ENCODE results near the gene TMEM258. TPM values are rescaled to one million over a fixed set of nuclear protein-coding genes. Genes with fewer than 3 reads are reported as not detected.
A peak's percentile ranks its signal among the peaks of the same experiment; 100 is the strongest.

TMEM258 gene
- total and polyA plus RNA-seq, 9 of the 15 experiments (the other 6 are each of a cell fraction or from before 2014, with no cell fraction given), result 97.2 to 856 (median 231) TPM

DNA sequence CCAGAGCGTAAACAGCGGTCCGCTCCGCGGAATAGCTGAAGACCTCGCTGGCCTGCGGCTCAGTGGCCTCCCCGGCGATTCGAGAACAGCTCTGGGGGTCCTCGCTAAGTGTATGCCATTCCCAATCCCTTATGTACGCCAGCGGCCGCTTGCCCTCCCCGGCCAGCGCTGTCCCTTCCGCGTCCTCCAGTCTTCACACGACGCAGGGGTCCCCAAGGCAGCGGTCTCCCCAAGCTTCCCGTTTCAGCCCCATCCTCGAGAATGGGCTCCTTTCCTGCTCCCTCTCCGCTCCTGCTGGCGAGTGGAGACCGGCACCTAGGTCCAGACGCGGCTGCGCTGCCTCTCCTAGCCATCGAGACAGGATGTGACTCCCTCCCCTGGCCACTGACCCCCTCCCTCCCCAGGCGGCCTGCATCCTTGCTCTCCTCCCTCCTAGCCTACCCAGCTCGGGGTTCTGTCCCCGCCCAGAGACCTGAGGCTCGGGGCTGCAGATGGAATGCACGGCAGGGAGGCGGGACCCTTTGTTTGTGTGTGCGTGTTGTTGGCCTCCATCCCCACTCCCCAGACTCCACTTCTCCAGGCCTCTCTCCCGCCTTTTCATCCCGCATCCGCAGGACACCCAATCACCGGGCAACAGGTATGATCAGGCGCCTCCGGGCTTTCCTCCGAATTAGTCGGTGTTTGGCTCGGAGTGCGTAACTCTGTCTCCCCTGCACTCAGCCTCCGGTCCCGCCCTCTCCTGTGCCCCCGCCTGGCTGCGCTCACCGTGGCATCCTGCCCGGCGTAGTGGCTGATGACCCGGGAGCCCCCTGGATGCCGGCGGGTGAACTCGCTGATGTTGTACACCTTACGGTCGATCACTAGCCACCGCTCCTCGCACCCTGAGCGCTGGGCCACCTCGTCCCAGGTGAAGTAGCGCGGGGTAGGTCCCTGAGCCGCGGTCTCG is 23.7 kb upstream of the TMEM258 start (continued):
- TF ChIP-seq, protein P1, sequence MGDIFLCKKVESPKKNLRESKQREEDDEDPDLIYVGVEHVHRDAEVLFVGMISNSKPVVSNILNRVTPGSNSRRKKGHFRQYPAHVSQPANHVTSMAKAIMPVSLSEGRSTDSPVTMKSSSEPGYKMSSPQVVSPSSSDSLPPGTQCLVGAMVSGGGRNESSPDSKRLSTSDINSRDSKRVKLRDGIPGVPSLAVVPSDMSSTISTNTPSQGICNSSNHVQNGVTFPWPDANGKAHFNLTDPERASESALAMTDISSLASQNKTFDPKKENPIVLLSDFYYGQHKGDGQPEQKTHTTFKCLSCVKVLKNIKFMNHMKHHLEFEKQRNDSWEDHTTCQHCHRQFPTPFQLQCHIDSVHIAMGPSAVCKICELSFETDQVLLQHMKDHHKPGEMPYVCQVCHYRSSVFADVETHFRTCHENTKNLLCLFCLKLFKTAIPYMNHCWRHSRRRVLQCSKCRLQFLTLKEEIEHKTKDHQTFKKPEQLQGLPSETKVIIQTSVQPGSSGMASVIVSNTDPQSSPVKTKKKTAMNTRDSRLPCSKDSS (IDR thresholded peaks at IDR 0.05; ENCODE audit: low read depth, partially characterized antibody), result no peak
- TF ChIP-seq ZSCAN29 (IDR thresholded peaks at IDR 0.05), result no peak
- TF ChIP-seq, protein P2, sequence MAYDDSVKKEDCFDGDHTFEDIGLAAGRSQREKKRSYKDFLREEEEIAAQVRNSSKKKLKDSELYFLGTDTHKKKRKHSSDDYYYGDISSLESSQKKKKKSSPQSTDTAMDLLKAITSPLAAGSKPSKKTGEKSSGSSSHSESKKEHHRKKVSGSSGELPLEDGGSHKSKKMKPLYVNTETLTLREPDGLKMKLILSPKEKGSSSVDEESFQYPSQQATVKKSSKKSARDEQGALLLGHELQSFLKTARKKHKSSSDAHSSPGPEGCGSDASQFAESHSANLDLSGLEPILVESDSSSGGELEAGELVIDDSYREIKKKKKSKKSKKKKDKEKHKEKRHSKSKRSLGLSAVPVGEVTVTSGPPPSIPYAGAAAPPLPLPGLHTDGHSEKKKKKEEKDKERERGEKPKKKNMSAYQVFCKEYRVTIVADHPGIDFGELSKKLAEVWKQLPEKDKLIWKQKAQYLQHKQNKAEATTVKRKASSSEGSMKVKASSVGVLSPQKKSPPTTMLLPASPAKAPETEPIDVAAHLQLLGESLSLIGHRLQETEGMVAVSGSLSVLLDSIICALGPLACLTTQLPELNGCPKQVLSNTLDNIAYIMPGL (CRISPR knock-in tag; IDR thresholded peaks at IDR 0.05), result peak; percentile 88
- no peak for TF ChIP-seq MAFG (tag; conservative IDR thresholded peaks at IDR 0.05)
- no peak for TF ChIP-seq KAT2B (IDR thresholded peaks at IDR 0.05; ENCODE audit: low read depth, low read length)
- TF ChIP-seq, protein P3, sequence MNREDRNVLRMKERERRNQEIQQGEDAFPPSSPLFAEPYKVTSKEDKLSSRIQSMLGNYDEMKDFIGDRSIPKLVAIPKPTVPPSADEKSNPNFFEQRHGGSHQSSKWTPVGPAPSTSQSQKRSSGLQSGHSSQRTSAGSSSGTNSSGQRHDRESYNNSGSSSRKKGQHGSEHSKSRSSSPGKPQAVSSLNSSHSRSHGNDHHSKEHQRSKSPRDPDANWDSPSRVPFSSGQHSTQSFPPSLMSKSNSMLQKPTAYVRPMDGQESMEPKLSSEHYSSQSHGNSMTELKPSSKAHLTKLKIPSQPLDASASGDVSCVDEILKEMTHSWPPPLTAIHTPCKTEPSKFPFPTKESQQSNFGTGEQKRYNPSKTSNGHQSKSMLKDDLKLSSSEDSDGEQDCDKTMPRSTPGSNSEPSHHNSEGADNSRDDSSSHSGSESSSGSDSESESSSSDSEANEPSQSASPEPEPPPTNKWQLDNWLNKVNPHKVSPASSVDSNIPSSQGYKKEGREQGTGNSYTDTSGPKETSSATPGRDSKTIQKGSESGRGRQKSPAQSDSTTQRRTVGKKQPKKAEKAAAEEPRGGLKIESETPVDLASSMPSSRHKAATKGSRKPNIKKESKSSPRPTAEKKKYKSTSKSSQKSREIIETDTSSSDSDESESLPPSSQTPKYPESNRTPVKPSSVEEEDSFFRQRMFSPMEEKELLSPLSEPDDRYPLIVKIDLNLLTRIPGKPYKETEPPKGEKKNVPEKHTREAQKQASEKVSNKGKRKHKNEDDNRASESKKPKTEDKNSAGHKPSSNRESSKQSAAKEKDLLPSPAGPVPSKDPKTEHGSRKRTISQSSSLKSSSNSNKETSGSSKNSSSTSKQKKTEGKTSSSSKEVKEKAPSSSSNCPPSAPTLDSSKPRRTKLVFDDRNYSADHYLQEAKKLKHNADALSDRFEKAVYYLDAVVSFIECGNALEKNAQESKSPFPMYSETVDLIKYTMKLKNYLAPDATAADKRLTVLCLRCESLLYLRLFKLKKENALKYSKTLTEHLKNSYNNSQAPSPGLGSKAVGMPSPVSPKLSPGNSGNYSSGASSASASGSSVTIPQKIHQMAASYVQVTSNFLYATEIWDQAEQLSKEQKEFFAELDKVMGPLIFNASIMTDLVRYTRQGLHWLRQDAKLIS (CRISPR knock-in tag; IDR thresholded peaks at IDR 0.05), result no peak; the same call in 1 of the 2 replicates
- TF ChIP-seq, protein P4, sequence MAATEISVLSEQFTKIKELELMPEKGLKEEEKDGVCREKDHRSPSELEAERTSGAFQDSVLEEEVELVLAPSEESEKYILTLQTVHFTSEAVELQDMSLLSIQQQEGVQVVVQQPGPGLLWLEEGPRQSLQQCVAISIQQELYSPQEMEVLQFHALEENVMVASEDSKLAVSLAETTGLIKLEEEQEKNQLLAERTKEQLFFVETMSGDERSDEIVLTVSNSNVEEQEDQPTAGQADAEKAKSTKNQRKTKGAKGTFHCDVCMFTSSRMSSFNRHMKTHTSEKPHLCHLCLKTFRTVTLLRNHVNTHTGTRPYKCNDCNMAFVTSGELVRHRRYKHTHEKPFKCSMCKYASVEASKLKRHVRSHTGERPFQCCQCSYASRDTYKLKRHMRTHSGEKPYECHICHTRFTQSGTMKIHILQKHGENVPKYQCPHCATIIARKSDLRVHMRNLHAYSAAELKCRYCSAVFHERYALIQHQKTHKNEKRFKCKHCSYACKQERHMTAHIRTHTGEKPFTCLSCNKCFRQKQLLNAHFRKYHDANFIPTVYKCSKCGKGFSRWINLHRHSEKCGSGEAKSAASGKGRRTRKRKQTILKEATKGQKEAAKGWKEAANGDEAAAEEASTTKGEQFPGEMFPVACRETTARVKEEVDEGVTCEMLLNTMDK (IDR thresholded peaks at IDR 0.05; ENCODE audit: borderline replicate concordance, insufficient read depth, low read depth, low read length, poor library complexity, severe bottlenecking), result peak; percentile 35
- TF ChIP-seq PHB (CRISPR knock-in tag; IDR thresholded peaks at IDR 0.05), result no peak
- TF ChIP-seq SIN3A (IDR thresholded peaks at IDR 0.05; ENCODE audit: borderline replicate concordance in 2 of 2, control insufficient read depth in 1 of 2, low read depth in 2 of 2, low read length in 2 of 2), result peak; percentile 4 to 56; a peak in 1 of 4 replicates
- TF ChIP-seq MED1 (CRISPR knock-in tag; IDR thresholded peaks at IDR 0.05; ENCODE audit: borderline replicate concordance), result no peak
- TF ChIP-seq MAZ (CRISPR knock-in tag; conservative IDR thresholded peaks at IDR 0.05 in 1 of 2, IDR thresholded peaks at IDR 0.05 in 1 of 2), result peak; percentile 32 to 57; a peak in 1 of 4 replicates
- TF ChIP-seq, protein P5, sequence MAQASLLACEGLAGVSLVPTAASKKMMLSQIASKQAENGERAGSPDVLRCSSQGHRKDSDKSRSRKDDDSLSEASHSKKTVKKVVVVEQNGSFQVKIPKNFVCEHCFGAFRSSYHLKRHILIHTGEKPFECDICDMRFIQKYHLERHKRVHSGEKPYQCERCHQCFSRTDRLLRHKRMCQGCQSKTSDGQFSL (CRISPR knock-in tag; IDR thresholded peaks at IDR 0.05), result no peak
- TF ChIP-seq, protein P5 (tag; IDR thresholded peaks at IDR 0.05), result no peak
- TF ChIP-seq CREM (IDR thresholded peaks at IDR 0.05; ENCODE audit: low read depth), result peak; percentile 17; the same call in 1 of the 2 replicates

All from K562 (cell line).